GM20431 (cell line): ENCODE measurements around the gene NOD1.

Experiments
- in situ Hi-C: fragments of 300-500 bp; cut with MseI, MboI; formaldehyde crosslinking; loops from one replicate; pipeline ENCODE4 v1.15.0; 2020; ENCODE audit warnings: low sequenced_read_pairs; ENCODE audit not compliant: unreplicated experiment

NOD1 gene

GRCh38 chr7:30427296-30428070 lies 51.1 kb downstream of the NOD1 start:
- in situ Hi-C loops = loop anchor here (25.0 kb wide), 1 partner anchor 265 kb away; no protein-coding TSS in a partner anchor

GRCh38 chr7:30424506-30424905 lies 54.1 kb downstream of the NOD1 start:
- in situ Hi-C loops = loop anchor here (25.0 kb wide), 1 partner anchor 137 kb away; the partner anchor contains the start of gene ZNRF2

DNA sequence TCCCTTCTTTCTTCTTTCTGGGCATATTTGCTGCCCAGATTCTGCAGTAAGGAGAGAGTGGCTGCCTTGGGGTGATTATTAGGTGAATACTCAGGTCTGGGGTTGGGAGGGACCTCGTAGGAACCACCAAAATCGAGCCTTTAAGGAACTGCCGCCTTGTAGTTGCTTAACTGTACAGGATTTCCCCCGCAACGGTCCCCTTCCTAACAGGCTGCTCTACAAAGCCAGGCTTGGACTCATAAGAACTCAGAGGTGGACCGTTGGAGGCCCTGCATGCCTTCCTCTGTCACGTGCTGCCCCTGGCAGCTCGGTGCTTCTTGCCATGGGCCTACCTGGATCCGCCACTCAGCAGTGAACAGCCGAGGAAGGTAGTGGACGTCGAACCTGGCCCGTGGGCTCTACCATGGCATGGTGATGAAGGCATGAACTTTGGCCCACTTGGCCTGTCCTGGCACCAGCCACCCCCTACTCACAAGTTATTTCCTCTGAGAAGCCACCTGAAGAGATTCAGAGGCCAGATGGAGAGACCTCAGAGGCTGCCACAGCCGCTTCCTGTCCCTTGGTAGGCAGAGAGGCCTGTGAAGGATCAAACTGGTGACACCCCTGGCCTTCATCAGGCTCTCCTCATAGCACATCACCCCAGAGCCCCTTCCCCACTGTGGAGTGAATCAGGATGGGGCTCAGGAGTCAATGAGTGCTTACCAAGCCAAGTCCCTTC lies 54.6 kb downstream of the NOD1 start:
- in situ Hi-C loops = loop anchor here (25.0 kb wide), 1 partner anchor 137 kb away; the partner anchor contains the start of gene ZNRF2

DNA sequence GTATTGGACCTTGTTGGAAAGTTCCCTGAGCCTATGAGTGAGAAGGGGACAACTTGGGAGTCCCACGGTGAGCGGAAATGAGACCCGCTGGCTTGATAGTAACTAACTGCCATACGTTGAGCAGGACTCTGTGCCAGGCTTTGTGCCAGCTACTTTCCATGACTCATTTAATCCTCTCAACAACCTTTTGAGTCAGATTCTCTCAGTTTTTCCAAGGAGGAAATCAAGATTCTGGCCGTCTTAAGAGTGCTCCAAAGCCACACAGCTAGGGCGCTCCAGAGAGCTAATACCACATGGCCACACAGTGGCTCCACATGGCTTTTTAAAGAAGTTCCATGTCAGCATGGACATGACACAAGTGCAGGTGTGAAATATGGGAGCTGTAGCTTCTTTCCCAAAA lies 55.7 kb downstream of the NOD1 start:
- in situ Hi-C loops = loop anchor here (25.0 kb wide), 1 partner anchor 136 kb away; the partner anchor contains the start of gene ZNRF2

GRCh38 chr7:30421647-30422196 lies 56.9 kb downstream of the NOD1 start:
- in situ Hi-C loops = loop anchor here (25.0 kb wide), 1 partner anchor 134 kb away; the partner anchor contains the start of gene ZNRF2

DNA sequence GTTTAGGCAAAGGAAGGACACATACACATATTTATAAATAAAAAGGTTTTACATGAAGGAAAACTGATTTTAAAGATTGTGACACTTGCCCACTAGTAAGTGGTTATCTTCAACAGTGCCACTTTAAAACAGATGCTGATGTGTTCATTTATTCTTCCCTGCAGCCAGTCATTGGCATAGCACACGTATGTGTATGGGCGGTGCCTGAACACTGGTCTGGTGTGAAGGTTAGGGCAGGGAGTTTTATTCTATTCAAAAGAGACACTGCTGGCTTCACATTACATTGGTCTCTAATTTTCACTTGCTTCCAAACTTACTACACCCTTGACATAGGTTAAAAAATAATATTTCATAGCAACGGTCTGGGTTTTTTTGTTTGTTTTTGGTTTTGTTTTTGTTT lies 57.9 kb downstream of the NOD1 start:
- in situ Hi-C loops = loop anchor here (25.0 kb wide), 1 partner anchor 133 kb away; the partner anchor contains the start of gene ZNRF2

GRCh38 chr7:30420080-30420479 lies 58.5 kb downstream of the NOD1 start:
- in situ Hi-C loops = loop anchor here (25.0 kb wide), 1 partner anchor 133 kb away; the partner anchor contains the start of gene ZNRF2

DNA sequence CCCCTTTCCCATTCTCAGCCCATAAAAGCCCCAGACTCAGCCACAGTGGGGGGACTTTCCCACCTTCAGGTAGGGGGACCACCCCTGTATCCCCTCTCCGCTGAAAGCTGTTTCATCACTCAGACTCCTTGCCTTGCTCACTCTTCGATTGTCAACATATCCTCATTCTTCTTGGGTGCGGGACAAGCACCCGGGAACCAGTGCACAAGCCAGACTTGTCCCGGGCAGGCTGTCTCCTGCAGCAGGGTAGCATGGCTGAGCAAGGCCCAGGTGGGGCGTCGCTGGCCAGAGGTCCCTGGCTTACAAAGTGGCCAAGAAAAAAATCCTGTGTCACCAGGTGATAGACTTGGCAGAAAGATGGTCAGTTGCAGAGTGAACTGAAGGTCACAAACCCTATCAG lies 64.7 kb downstream of the NOD1 start:
- in situ Hi-C loops = loop anchor here (25.0 kb wide), 1 partner anchor 127 kb away; the partner anchor contains the start of gene ZNRF2

GRCh38 chr7:30412782-30413504 lies 65.6 kb downstream of the NOD1 start:
- in situ Hi-C loops = loop anchor here (25.0 kb wide), 1 partner anchor 126 kb away; the partner anchor contains the start of gene ZNRF2

- in situ Hi-C loops = loop anchor here (25.0 kb wide), 1 partner anchor 125 kb away; the partner anchor contains the start of gene ZNRF2
Measured at GRCh38 chr7:30411897-30412296, 66.7 kb downstream of the NOD1 start.

DNA sequence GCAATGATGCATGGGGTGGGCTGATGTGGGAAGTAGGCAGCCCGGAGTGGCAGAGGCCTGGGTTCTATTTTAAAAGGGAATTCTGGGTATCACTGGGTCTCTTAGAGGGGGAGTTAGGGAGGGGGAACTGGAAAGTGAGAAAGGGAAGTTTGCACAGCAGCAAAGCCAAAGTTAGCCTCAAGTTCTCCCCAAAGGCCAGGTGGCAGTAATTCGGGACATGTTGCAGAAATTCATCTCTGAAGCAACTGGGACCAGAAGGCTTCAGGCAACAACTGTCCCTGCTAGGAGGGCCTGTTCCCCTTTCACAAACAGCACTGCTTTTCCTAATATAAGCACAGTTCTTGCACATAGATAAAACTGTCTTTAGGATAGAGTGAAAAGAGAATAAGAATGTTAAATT lies 67.4 kb downstream of the NOD1 start:
- in situ Hi-C loops = loop anchor here (25.0 kb wide), 1 partner anchor 124 kb away; the partner anchor contains the start of gene ZNRF2

DNA sequence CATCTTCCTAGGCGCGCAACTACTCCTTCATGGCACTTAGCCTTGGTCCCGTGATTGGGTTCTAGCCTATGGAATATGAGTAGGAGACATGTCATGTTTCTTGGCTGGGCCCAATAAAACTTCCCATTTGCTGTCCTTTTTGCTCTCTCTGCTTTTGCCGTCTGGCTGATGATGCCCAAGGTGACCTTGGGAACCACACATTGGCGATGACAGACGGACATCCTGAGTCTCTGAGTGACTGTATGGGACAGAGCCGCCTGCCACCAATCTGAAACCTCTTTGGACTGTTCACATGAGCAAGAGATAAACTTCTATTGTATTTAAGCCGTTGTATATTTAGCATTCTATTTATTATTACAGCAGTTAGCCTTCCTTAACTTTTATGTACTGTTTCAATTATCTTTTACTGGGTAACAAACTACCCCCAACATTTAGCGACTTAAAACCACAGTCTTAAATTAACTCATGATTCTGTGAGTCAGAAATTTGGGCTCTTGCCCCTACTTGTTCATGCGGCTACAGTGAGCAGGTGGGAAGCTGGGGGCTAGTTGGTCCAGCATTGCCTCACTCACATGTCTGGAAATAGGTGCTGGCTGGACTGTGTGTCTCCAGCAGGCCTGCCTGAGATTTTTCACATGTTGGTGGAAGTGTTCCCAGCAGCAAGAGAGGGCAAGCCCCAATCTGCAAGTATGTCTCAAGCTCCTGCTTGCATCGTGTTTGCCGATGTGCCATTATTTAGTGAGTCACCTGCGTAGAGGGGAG lies 71.7 kb downstream of the NOD1 start:
- in situ Hi-C loops = loop anchor here (25.0 kb wide), 1 partner anchor 120 kb away; the partner anchor contains the start of gene ZNRF2

DNA sequence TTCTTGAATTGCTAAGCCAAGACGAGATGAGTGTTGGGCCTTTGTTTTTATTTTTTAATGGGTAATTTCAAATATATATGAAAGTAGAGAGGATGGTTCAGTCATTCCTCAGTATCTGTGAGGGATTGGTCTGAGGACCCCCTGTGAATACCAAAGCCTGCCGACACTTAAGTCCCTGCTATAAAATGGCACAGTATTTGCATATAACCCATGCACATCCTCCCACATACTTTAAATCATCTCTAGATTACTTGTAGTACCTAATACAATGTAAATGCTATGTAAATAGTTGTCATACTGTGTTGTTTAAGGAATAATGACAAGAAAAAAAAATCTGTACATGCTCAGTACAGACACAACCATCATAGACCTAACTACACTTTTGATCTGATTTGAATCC lies 73.4 kb downstream of the NOD1 start:
- in situ Hi-C loops = loop anchor here (25.0 kb wide), 1 partner anchor 118 kb away; the partner anchor contains the start of gene ZNRF2

GRCh38 chr7:30403477-30403876 lies 75.1 kb downstream of the NOD1 start:
- in situ Hi-C loops = loop anchor here (25.0 kb wide), 1 partner anchor 116 kb away; the partner anchor contains the start of gene ZNRF2

GRCh38 chr7:30396389-30396788 lies 82.2 kb downstream of the NOD1 start:
- in situ Hi-C loops = no loop called here

- in situ Hi-C loops = no loop called here
Measured at GRCh38 chr7:30395676-30396075, 82.9 kb downstream of the NOD1 start.

DNA sequence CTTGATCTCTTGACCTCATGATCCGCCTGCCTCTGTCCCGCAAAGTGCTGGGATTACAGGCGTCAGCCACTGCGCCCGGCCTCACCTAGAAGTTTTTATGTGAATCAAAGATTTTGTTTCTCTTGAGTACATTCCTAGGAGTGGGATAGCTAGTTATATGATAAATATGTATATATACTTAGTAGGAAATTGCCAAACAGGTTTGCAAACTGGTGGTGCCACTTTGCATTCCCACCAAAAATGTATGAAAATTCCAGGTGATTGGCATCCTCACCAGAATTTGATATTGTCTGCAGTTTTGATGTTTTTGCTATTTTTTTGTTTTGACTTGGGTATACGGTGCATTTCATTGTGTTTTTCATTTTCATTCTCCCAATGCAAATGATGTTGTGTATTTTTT lies 86.8 kb downstream of the NOD1 start:
- in situ Hi-C loops = no loop called here

GRCh38 chr7:30390736-30391636 lies 87.6 kb downstream of the NOD1 start:
- in situ Hi-C loops = no loop called here
